ENCODE data around the gene NEK10. TPM values are rescaled to one million over a fixed set of nuclear protein-coding genes. Genes with fewer than 3 reads are reported as not detected.

The NEK10 gene
- total RNA-seq, 3 donors from 2014 or later (not counting 1 experiment from before 2014, with no cell fraction given), result 0.68 to 1.6 (median 0.80) TPM

- Histone ChIP-seq H3K27me3 (ENCODE audit: control insufficient read depth, insufficient read depth, low read length) (no peaks in the 10 kb centered on the region), H3K4me3 (ENCODE audit: low read length) (no peak overlapping the region), H3K9me3 (ENCODE audit: control insufficient read depth, insufficient read depth, low read length) (no peaks in the 10 kb centered on the region), H3K36me3 (ENCODE audit: control insufficient read depth, insufficient read depth, low read length) (no peaks in the 10 kb centered on the region), H3K4me1 (ENCODE audit: control insufficient read depth, insufficient read depth, low read length) (no peaks in the 10 kb centered on the region), H3K27ac (ENCODE audit: low read length) (no peak overlapping the region)
- H3K9me3 Mint-ChIP-seq, result peaks cover 9 to 17% of the 10 kb centered on the region in 2 donors
- DNase-seq, result no peak
- H3K27me3 Mint-ChIP-seq (ENCODE audit: low read depth in 2 of 2), result no peaks in the 10 kb centered on the region
- intact Hi-C loops (cut with micrococcal nuclease), result no loop called here
- H3K4me1 Mint-ChIP-seq, result no peaks in the 10 kb centered on the region
- no peak overlapping the region for H3K27ac Mint-ChIP-seq
- H3K4me3 Mint-ChIP-seq, result no peak overlapping the region
- H3K36me3 Mint-ChIP-seq, result peaks cover 22% of the 10 kb centered on the region
- no CpG with 5 or more reads among the region's 2 CpGs for WGBS (ENCODE audit: insufficient coverage)
- TF ChIP-seq, protein P1, sequence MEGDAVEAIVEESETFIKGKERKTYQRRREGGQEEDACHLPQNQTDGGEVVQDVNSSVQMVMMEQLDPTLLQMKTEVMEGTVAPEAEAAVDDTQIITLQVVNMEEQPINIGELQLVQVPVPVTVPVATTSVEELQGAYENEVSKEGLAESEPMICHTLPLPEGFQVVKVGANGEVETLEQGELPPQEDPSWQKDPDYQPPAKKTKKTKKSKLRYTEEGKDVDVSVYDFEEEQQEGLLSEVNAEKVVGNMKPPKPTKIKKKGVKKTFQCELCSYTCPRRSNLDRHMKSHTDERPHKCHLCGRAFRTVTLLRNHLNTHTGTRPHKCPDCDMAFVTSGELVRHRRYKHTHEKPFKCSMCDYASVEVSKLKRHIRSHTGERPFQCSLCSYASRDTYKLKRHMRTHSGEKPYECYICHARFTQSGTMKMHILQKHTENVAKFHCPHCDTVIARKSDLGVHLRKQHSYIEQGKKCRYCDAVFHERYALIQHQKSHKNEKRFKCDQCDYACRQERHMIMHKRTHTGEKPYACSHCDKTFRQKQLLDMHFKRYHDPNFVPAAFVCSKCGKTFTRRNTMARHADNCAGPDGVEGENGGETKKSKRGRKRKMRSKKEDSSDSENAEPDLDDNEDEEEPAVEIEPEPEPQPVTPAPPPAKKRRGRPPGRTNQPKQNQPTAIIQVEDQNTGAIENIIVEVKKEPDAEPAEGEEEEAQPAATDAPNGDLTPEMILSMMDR (IDR thresholded peaks at IDR 0.05), result no peak
- no peak for ATAC-seq
Measured at GRCh38 chr3:27228805-27229204, 140.4 kb downstream of the NEK10 start.

- Mint-ChIP-seq H3K27ac (no peak overlapping the region), H3K27me3 (ENCODE audit: low read depth in 2 of 2) (no peaks in the 10 kb centered on the region), H3K36me3 (no peaks in the 10 kb centered on the region), H3K9me3 (peaks cover 0 to 11% of the 10 kb centered on the region in 2 donors), H3K4me3 (no peak overlapping the region), H3K4me1 (peaks cover 0 to 7% of the 10 kb centered on the region in 2 donors)
- H3K4me3 ChIP-seq (ENCODE audit: low read length), result no peak overlapping the region
- DNase-seq (no peak), ATAC-seq (no peak)
- H3K9me3 ChIP-seq (ENCODE audit: control insufficient read depth, insufficient read depth, low read length), result no peaks in the 10 kb centered on the region
- H3K4me1 ChIP-seq (ENCODE audit: control insufficient read depth, insufficient read depth, low read length), result no peaks in the 10 kb centered on the region
- no peaks in the 10 kb centered on the region for H3K27me3 ChIP-seq (ENCODE audit: control insufficient read depth, insufficient read depth, low read length)
- TF ChIP-seq, protein P1 (IDR thresholded peaks at IDR 0.05), result no peak
- 90% methylated on average over 3 of the region's 3 CpGs for WGBS (ENCODE audit: insufficient coverage)
- no peak overlapping the region for H3K27ac ChIP-seq (ENCODE audit: low read length)
- intact Hi-C loops (cut with micrococcal nuclease), result no loop called here
- no peaks in the 10 kb centered on the region for H3K36me3 ChIP-seq (ENCODE audit: control insufficient read depth, insufficient read depth, low read length)
Measured at GRCh38 chr3:27224197-27224596, 145.0 kb downstream of the NEK10 start.

DNA sequence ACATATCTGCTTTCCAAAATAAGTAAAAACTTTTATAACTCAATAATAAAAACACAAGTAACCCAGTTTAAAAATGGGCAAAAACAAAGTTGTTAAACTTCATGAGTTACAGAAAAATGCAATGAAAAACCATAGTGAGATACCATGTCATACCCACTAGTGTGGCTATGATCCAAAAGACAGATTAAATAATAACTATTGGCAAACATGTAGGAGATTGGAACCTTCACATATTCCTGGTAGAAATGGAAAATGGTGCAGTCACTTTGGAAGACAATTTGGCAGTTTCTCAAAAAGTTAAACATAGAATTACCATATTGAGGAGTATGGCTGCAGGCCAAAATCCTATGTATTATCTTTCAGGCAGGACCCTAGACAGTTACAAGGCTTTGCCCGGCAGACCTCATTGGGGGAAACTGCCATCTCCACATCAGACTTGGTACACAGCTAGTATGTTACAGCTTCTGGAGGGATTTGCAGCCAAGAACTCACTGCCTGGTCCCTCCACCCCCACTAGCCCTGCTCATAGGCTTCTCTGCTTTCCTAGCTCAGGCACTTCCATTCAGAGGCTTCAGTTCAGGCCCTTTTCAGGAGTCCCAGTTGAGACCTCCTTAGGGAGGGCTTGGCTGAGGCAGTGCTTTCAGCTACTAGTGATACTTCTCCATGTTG lies 147.8 kb downstream of the NEK10 start:
- WGBS (ENCODE audit: insufficient coverage), result 93% methylated on average over 1 of the region's 1 CpG
- Histone ChIP-seq H3K4me1 (ENCODE audit: control insufficient read depth, insufficient read depth, low read length) (no peaks in the 10 kb centered on the region), H3K4me3 (ENCODE audit: low read length) (no peak overlapping the region), H3K9me3 (ENCODE audit: control insufficient read depth, insufficient read depth, low read length) (no peaks in the 10 kb centered on the region), H3K27ac (ENCODE audit: low read length) (no peak overlapping the region), H3K27me3 (ENCODE audit: control insufficient read depth, insufficient read depth, low read length) (no peaks in the 10 kb centered on the region), H3K36me3 (ENCODE audit: control insufficient read depth, insufficient read depth, low read length) (no peaks in the 10 kb centered on the region)
- DNase-seq, result no peak
- Mint-ChIP-seq H3K4me3 (no peak overlapping the region), H3K27ac (no peak overlapping the region), H3K36me3 (no peaks in the 10 kb centered on the region), H3K4me1 (peaks cover 0 to 7% of the 10 kb centered on the region in 2 donors), H3K27me3 (ENCODE audit: low read depth in 2 of 2) (no peaks in the 10 kb centered on the region), H3K9me3 (peaks cover 0 to 9% of the 10 kb centered on the region in 2 donors)
- intact Hi-C loops (cut with micrococcal nuclease), result no loop called here
- TF ChIP-seq, protein P1 (IDR thresholded peaks at IDR 0.05), result no peak
- no peak for ATAC-seq

DNA sequence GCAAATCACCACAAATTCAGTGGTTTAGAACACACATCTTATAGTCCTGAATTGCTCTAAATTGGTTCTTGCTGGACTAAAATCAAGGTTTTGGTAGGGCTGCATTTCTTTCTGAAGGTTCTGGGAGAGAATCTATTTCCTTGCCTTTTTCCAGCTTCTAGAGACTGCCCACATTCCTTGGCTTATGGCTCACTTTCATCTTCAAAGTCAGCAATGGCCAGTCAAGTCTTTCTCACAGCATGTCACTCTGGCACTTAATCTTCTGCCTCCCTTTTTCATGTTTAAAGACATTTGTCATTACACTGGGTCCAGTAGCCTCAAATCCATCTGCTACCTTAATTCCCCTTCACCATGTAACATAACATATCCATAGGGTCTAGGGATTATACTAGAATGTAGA lies 149.0 kb downstream of the NEK10 start:
- Mint-ChIP-seq H3K4me1 (peaks cover 0 to 7% of the 10 kb centered on the region in 2 donors), H3K27me3 (ENCODE audit: low read depth in 2 of 2) (no peaks in the 10 kb centered on the region), H3K9me3 (peaks cover 0 to 10% of the 10 kb centered on the region in 2 donors), H3K4me3 (no peak overlapping the region), H3K27ac (no peak overlapping the region), H3K36me3 (no peaks in the 10 kb centered on the region)
- intact Hi-C loops (cut with micrococcal nuclease), result no loop called here
- Histone ChIP-seq H3K27me3 (ENCODE audit: control insufficient read depth, insufficient read depth, low read length) (no peaks in the 10 kb centered on the region), H3K9me3 (ENCODE audit: control insufficient read depth, insufficient read depth, low read length) (no peaks in the 10 kb centered on the region), H3K4me3 (ENCODE audit: low read length) (no peak overlapping the region), H3K27ac (ENCODE audit: low read length) (no peak overlapping the region), H3K4me1 (ENCODE audit: control insufficient read depth, insufficient read depth, low read length) (no peaks in the 10 kb centered on the region), H3K36me3 (ENCODE audit: control insufficient read depth, insufficient read depth, low read length) (no peaks in the 10 kb centered on the region)
- DNase-seq (no peak), ATAC-seq (no peak)
- TF ChIP-seq, protein P1 (IDR thresholded peaks at IDR 0.05), result no peak
